NCI-H2107 treated with DMSO at 0.1 percent for 48 hours (cell line): Measurements from ENCODE around the gene ADAM19.

Experiments
- DNase-seq: peaks from one replicate; lab custom pipeline; 2025; ENCODE audit not compliant: unreplicated experiment; lab: John Stamatoyannopoulos, UW

The ADAM19 gene, protein sequence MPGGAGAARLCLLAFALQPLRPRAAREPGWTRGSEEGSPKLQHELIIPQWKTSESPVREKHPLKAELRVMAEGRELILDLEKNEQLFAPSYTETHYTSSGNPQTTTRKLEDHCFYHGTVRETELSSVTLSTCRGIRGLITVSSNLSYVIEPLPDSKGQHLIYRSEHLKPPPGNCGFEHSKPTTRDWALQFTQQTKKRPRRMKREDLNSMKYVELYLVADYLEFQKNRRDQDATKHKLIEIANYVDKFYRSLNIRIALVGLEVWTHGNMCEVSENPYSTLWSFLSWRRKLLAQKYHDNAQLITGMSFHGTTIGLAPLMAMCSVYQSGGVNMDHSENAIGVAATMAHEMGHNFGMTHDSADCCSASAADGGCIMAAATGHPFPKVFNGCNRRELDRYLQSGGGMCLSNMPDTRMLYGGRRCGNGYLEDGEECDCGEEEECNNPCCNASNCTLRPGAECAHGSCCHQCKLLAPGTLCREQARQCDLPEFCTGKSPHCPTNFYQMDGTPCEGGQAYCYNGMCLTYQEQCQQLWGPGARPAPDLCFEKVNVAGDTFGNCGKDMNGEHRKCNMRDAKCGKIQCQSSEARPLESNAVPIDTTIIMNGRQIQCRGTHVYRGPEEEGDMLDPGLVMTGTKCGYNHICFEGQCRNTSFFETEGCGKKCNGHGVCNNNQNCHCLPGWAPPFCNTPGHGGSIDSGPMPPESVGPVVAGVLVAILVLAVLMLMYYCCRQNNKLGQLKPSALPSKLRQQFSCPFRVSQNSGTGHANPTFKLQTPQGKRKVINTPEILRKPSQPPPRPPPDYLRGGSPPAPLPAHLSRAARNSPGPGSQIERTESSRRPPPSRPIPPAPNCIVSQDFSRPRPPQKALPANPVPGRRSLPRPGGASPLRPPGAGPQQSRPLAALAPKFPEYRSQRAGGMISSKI

DNA sequence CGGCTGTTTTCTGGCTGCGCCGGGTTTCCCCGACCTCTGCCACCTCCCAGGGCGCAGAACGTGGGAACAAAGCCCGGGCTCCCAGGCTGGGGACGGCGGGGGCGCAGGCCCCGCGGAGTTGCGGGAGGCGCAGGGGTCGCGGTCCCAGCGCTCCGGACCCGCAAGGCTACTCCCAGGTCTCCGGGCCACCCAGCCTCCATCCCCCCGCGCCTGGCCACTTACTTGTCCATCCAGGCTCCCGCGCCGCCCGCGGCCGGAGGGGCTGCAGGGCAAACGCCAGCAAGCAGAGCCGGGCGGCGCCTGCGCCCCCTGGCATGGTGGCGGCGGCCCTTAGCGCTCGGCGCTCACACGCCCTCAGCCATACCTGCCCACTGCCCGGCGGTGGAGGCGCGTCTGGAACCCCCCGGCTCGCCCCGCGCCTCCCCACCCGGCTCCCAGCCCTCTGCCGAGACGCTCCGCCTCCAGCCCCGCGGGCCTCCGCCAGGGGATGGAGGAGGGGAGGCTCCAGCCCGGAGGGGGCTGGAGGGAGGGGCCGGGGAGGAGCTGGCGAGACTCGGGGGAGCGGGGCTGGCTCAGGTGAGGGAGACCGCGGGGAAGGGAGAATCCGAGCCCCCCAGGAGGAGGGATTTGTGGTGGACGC is at the start of gene ADAM19:
TSS of gene ADAM19 (minus strand) at position 395 of the 640 bp plus-strand sequence. CDS start at position 316, 79 bp downstream.
- DNase-seq, result no peak

DNA sequence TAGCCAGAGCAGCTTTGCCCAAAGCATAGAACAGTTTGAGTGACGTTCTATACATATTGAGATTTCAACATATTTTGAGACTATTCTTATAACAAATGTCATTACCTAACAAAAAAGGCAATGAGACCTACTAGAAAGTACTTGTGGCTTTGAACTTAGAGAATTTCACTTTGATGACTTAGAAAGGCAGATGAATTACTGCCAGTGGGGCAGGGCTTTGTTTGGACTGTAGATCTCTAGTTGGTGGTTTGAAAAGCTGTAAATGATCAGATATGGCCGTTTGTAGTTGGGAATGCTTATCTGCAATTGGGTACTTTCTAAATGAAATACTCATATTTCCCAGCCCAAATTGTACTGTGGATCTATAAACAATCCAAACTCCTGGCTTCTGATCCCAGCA is 48.6 kb upstream of the ADAM19 start:
- no peak for DNase-seq

DNA sequence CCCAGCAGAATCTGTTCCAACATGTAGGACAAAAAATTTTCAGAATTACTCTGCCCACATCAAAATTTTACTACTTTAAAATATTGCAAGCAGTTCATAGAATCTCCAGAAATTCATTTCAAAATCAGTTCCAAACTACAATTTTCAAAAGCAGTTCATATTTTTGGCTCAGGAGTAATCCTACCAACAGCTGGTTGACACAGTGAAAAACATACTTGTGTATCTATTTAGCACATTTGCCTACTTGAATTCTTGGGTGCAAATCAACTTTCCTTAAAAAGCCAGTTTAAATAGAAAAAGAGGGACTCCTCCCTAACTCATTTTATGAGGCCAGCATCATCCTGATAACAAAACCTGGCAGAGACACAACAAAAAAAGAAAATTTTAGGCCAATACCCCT is 45.2 kb upstream of the ADAM19 start:
- no peak for DNase-seq

DNA sequence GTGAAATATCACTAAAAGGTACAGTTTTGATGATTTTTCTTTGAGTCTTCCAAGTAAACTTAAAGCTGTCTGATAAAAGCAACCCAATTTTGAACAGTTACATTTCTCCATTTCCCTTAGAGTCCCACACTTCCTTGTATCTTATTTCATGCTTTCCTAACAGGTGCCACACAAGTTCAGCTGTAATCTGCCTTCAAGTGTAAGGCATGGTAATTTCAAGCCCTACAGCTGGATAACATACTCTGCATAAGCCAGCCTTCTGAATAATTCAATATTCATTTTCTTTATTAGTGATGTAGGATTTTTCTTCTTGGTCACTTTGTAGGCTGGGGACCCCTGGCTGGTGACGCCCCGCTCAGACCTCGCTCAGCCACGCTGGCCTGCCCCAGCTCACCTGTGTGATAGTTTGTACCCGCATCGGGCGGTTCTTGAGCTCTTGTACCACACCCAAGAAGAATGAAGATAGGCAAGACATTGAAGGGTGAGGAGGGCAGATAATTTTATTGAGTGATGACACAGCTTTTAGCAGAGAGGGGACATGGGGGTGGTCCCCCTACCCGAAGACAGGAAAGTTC is 42.7 kb upstream of the ADAM19 start:
- DNase-seq, result no peak

DNA sequence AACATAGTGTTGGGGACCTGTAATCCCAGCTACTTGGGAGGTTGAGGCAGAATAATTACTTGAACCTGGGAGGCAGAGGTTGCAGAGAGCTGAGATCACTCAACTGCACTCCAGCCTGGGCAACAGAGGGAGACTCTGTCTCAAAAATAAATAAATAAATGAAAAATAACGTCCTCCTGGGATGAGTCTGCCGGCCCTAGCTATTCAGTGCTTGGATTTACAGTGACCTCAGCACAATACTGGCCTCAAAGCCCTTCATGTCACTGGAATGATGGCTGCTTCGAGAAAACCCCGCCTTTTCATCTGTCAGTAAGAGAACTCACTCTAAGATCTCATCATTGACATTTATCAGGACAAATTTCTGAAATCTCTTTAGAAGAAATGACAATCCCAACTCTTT is 41.2 kb upstream of the ADAM19 start:
- no peak for DNase-seq

DNA sequence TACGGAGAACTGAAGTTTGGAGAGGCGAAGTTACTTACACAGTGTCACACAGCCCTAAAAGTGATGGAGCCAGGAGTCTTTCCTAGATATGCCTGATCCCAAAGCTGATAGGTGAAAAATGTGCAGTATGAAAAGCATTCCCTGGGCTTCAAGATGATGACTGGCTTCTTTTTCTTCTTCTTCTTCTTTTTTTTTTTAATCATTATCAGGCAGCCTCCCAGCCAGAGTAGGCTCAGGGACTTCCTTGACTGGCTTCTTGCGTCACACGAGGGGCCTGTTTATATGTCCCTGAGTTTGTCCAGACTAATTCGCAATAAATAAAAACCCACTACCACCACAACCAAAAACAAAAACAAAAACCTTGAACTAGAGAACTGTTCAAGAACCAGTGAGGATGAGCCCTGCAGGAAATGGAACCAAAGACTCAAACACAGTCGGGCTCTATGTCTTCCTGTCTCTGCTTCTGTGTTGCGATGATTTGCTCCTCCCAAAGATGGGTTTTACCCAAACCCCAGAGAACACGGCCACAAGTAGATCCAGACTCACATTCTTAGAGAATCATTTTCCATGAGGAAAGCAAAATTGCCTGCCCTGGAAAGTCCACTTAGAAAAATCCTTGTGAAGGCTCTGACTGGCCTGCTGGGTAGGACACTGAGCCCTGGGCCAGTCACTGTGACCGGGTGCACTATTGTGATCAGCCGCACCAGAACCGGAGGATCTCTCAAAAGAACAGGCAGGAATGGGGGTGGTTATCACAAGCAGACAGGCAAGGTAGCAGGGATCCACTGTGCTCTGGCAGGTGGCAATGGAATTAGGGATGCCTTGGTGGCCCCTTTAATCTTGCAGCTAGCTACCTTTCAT is 38.0 kb upstream of the ADAM19 start:
- no peak for DNase-seq

DNA sequence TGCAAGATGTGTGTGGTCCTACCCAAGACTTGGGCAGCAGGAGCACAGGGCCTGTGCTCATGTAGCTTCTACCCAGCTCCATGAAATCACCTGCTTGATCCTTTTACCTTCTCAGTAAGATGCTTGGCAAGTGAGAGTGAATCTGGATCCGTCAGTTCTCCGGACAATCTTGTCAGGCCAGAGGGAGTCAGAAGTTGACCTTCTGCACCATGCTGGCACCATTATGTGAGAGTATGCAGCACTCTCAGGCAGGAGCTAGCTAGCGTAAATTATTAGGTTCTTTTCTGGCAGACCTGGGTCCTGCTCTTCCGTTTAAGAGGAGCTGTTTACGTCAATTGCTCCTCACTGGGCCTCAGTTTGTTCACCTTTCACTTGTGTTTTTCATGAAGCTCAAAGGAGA is 37.0 kb upstream of the ADAM19 start:
- no peak for DNase-seq

DNA sequence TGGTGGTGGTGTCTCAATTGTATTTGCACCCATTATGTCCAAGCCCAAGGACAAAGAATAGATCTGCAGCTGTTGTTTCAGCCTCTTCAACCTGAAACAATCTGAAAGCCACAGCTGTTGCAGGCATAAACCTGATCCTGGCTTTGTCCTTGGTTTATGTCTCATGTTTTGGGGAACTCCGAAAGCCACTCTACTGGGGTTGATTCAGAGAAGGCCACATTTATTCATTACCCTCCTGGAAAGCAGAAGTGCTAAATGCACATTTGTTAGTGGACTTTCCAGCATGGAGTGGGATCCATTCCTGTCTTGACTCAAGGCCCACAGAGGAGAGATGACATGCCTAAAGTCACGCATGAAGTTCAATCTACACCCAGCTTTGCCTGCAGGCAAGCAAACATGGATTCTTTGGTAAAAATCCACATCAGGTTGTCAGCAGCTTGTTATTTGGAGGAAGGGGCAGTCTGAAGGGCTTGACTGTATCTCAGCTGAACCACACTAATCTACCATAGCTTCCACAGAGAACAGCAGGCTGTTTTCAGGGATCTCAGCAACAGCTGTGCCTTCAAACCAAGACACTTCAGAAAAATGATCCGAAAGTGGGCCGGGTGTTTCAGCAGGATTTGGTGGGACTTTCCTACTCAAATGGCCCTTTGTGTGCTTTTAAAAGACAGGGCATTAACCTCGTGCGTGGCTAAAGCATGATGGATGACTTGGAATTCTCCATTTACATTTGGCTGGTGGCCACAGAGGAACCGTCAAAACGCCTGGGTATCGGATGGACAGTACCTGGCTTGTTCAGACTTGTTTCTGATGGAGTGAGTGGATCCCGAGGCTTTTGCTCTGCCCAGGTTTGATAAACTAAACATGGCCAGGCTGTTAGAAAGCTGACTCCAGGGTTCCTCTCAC is 36.2 kb upstream of the ADAM19 start:
- DNase-seq, result peak; percentile 31

DNA sequence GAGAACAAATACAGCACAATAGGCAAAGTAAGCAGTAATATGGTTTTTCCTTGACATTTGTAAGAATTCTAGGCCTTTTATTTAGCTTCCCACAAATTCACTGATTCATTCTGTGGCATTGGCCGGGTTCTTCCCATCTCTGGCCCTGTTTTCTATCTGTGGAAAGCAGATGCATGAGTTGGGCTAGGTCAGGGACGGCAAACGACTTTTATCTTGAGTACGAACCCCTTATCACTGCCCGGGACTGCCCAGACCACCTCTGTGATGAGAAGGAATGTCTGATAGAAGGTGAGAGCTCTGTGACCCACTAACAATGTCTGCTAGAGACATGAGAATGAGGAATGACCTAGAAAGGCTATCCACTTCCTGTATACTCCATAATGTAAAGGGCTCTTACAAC is 35.4 kb upstream of the ADAM19 start:
- DNase-seq, result no peak

DNA sequence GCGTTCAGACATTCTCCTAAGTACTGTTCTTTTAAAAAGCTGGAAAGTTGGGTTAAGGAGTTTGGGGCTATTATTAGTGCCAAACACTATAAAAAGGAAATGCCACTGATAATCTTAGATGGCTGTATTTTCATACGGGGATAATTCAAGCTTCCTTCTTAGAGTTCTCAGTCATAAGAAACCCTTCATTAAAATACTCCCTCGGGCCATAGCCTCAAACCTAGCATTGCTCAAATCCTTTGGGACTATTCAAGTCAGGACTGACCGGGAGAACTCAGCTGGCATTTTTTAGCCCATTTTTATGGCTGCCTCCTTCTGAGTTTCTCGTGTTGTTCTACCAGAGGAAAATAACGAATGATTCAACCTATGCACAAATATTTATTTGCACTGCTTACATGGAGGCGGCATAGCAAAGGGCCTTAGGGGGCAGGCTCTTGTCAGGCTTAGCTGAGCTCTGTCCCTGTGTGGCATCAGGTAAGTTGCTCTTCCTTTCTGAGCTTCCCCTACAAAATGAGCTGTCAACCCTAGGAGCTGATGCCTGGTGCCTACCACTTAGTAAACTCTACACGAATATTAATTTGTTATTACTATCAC is 33.5 kb upstream of the ADAM19 start:
- DNase-seq, result no peak

DNA sequence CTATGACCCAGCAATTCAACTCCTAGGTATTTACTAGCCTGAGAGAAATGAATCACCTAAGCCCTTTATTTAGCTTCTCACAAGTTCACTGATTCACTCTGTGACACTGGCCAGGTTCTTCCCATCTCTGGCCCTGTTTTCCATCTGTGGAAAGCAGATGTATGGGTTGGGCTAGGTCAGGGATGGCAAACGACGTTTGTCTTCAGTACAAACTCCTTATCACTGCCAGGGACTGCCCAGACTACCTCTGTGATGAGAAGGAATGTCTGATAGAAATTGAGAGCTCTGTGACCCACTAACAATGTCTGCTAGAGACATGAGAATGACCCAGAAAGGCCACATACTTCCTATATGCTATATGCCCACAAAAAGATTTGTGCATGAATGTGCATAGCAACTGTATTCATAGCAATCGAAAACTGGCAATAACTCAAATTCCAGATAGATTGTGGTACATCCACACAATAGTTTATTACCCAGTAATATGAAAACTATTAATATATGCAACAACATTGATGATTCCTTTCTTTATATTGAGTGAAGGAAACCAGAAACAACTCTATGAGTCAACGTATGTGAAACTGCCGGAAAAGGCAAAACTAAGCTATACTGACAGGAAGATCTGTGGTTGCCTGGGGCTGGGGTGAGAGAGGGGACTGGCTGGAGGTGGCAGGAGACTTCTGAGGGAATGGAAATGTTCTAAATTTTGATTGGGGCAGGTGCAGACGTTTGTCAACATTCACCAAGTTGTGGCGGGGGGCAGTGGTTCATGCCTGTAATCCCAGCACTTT is 32.0 kb upstream of the ADAM19 start:
- no peak for DNase-seq

DNA sequence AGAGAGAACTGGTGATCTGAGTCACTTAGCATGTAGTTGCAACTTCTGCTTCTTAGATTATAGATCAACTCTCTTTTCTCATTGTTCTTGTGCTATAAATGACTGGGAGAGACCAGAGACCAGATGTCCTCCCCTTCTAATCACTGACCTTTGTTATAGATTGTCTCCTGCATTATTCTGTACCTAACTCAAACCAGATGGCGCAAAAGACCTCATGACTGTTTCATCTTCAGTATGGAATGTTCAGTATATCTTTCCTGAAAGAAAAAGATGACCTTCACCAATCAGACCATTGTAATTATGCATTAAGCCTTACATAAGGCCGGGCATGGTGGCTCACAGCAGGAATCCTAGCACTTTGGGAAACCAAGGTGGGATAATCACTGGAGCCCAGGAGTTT is 30.5 kb upstream of the ADAM19 start:
- DNase-seq, result no peak

DNA sequence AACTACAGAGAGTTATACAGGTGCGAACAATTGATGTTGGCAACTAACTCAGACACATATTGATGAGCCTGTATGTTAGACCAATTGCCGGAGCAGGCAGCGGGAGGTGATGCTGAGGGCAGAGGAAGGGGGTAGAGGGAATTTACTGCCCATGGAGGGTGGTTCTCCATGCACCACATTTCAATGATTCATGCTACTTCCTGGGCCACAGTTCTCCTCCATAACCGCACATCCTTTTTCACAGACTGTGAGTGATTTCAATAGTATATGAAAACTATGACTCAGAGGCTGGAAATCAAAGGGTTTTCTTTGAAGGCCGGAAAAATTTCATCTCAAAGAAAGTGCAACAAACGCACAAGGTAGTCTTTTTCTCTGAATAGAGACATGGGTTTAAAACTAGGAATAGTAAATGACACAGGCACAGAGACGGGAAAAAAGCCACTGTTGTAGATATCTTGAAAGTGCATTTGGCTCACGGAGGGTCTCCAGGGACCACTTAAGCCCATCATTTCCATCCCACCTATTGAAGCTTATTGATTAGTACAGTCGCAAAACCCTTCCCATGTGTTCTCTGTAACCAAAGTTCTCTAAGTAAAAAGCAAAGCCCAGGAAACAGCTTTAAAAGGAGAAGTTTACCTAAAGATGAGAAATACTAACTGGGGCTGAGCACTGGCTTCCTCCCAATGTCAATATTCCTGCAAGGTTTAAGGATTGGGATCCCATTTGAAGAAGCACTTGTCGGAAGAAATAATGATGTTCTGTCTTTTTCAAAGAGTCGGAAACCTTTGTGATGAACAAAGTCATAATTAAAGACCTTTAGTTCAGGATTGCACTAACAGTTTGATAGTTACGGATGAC is 28.0 kb upstream of the ADAM19 start:
- DNase-seq, result no peak

DNA sequence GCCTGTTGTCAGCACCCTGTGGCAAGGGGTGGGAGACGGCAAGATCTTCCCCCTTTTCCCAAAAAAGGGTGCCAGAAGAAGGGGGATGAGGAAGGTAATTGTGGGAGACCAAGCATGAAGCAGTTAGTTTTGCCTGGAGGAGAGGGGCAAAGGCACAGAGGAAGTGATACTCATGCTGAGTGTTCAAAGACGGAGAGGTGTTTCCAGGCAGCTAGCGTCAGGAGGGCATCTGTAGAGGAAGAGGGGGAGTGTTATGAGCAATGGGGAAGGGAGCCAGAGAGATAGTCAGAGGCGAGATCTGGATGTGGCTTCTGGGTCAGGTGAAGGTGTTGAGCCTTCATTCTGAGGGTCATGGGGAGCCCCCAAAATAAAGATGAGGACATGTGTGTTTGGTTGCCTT is 26.9 kb upstream of the ADAM19 start:
- DNase-seq, result no peak

DNA sequence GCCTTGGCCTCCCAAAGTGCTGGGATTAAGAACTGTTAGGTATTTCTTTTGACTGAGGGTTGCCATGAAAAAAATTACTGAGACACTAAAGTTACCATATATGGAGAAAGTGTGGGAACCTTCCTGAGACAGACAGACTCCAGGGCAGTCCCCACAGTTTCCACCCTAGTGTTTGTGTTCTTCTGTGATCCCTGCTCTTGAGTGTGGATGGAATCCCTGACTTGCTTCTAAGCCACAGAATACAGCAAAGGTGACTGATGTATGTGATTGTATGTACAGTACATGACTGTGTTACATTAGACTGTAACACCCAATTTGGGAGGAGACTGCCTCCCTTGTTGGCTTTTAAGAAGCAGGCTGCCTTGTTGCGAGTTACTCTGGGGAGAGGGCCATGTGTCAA is 24.7 kb upstream of the ADAM19 start:
- no peak for DNase-seq

DNA sequence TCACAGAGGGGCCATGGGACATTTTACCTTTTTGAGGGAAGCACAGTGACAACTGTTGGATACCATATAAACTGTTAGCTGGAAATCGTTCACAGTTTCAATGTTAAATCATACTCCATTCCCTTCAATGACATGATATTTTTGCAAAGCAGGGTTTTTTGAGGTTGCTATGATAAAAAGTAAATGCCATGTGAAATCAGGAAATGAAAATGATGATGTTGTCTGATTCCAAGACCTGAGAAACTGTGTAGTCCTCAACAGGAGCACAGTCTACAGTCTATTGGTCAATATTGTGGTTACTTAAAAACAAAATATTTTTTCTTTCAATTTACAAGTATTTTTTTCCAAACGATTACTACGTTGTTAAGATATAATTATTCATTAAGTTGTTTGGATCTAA is 24.0 kb upstream of the ADAM19 start:
- DNase-seq, result no peak

DNA sequence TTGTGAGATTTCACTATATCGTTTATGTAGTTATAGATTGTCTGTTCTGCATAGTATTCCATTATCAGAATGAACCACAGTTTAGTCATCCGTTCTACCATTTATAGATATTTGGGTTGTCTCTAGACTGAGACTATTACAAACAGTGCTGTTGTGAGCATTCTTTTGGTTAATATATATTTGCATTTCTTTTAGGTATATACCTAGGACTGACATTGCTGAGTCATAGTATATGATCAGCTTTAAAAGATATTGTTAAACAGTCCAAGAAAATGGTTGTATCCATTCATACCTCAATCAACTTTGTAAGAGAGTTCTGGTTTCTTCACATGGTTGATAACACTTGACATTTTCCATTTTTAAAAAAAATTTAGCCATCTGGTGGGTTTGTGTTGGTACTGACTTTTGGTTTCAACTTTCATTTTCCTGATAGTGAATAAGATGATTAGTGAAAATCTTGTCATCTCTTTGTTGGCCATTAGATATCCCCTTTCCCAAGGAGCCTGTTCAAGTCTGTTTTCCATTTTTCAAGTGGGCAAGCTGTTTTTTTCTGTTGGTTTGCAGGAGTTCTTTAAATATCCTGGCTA is 22.9 kb upstream of the ADAM19 start:
- no peak for DNase-seq
